ENCODE data around the gene TRIM29. TPM values are rescaled to one million over a fixed set of nuclear protein-coding genes. Genes with fewer than 3 reads are reported as not detected.

Gene TRIM29
- total RNA-seq, 2 experiments from 2014 or later, result not detected

DNA sequence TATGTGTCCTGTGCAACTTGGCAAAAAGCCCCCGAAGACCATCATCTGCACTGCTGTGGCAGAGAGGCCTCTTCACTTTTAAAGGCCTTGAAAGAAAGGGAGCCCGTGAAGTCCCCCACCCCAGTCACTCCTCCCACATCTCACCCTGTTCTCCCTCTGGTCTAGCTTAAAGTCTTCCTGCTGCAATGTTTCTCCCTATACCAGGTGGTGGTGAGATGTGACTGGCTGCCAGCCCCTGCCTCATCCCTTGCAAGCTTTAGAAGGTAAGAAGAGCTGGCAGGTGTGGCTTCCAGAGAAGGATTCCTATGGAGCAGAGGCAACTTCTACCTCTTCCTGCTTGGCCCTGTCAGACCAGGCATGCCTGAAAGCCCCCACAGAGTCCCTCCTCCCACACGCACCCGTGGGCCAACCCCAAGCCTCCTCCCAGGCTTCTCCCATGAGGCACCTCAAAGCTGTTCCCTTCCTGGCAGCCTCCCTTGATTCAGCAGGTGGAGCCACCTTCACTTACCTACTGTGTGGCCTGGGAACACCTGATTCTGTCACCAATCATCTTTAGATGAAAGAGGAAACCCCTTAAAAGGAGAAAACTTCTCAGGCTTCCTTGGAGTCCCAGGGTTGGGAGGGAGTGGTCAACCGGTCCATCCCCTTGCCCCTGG, 4.0 kb upstream of the TRIM29 start:
- Histone ChIP-seq H3K27ac (ENCODE audit: low read depth in 1 of 2, low read length in 2 of 2) (no peak overlapping the region), H3K9me3 (ENCODE audit: control insufficient read depth in 1 of 2, insufficient read depth in 1 of 2, low read length in 2 of 2) (no peaks in the 10 kb centered on the region), H3K27me3 (ENCODE audit: control insufficient read depth in 1 of 2, insufficient read depth in 2 of 2, low read length in 2 of 2) (peaks cover 9 to 16% of the 10 kb centered on the region in 2 experiments), H3K36me3 (ENCODE audit: insufficient read depth, low read length) (no peaks in the 10 kb centered on the region), H3K4me3 (ENCODE audit: low read length) (no peak overlapping the region), H3K4me1 (ENCODE audit: insufficient read depth, low read length) (no peaks in the 10 kb centered on the region)
- intact Hi-C loops (cut with DNase I, micrococcal nuclease), result no loop called here
- ATAC-seq (ENCODE audit: poor library complexity) (no peak), DNase-seq (peak in 1 of 14 experiments; percentile 2)
- TF ChIP-seq, protein P1, sequence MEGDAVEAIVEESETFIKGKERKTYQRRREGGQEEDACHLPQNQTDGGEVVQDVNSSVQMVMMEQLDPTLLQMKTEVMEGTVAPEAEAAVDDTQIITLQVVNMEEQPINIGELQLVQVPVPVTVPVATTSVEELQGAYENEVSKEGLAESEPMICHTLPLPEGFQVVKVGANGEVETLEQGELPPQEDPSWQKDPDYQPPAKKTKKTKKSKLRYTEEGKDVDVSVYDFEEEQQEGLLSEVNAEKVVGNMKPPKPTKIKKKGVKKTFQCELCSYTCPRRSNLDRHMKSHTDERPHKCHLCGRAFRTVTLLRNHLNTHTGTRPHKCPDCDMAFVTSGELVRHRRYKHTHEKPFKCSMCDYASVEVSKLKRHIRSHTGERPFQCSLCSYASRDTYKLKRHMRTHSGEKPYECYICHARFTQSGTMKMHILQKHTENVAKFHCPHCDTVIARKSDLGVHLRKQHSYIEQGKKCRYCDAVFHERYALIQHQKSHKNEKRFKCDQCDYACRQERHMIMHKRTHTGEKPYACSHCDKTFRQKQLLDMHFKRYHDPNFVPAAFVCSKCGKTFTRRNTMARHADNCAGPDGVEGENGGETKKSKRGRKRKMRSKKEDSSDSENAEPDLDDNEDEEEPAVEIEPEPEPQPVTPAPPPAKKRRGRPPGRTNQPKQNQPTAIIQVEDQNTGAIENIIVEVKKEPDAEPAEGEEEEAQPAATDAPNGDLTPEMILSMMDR (IDR thresholded peaks at IDR 0.05), result no peak
- ChIA-PET CTCF (no interaction called here), POLR2A (no interaction called here)
- Mint-ChIP-seq H3K4me1 (ENCODE audit: low read depth) (no peaks in the 10 kb centered on the region), H3K27ac (no peak overlapping the region), H3K36me3 (ENCODE audit: low read depth) (no peaks in the 10 kb centered on the region), H3K9me3 (no peaks in the 10 kb centered on the region), H3K4me3 (no peak overlapping the region), H3K27me3 (peaks cover 37% of the 10 kb centered on the region)

DNA sequence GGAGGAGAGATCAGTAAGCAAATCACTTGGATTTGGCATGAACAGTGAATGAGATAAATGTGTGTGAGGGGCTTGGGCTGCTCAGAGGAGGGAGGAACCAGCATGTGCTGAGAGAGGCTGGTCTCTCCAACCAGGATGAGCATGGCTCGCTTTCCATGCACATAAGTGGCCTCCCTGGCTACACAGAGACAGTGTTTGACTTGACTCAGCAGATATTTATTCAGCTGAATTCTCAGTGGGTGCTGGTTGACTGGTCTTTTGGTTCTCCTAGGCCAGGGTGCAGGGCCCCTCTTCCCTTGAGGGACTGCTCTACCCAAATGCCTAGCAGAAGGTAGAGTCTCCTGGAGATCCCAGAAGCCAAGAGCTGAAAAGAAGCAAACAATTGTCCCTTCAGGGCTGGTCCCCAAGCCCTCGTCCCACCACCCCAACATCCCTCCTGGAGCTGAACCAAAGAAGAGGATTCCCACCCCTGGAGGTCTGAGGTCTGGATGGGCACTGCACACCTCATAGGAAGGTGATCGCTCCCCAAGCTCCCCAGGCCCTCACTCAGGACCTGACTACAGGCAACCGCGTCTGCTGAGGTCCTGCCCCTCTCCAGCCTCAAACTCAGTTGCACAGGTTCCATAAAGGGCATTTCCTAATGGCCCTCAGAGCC, 3.3 kb upstream of the TRIM29 start:
- no peaks in the 10 kb centered on the region for H3K9me3 ChIP-seq (ENCODE audit: control insufficient read depth in 1 of 2, insufficient read depth in 1 of 2, low read length in 2 of 2)
- Mint-ChIP-seq H3K27me3 (peaks cover 33% of the 10 kb centered on the region), H3K4me1 (ENCODE audit: low read depth) (no peaks in the 10 kb centered on the region), H3K4me3 (no peak overlapping the region), H3K27ac (no peak overlapping the region), H3K36me3 (ENCODE audit: low read depth) (no peaks in the 10 kb centered on the region), H3K9me3 (no peaks in the 10 kb centered on the region)
- no peaks in the 10 kb centered on the region for H3K4me1 ChIP-seq (ENCODE audit: insufficient read depth, low read length)
- TF ChIP-seq, protein P1 (IDR thresholded peaks at IDR 0.05), result no peak
- intact Hi-C loops (cut with DNase I, micrococcal nuclease), result no loop called here
- ChIA-PET POLR2A (no interaction called here), CTCF (no interaction called here)
- H3K27ac ChIP-seq (ENCODE audit: low read depth in 1 of 2, low read length in 2 of 2), result no peak overlapping the region
- no peaks in the 10 kb centered on the region for H3K36me3 ChIP-seq (ENCODE audit: insufficient read depth, low read length)
- DNase-seq (peak in 1 of 14 experiments; percentile 1), ATAC-seq (ENCODE audit: poor library complexity) (no peak)
- peaks cover 9 to 10% of the 10 kb centered on the region in 2 experiments for H3K27me3 ChIP-seq (ENCODE audit: control insufficient read depth in 1 of 2, insufficient read depth in 2 of 2, low read length in 2 of 2)
- H3K4me3 ChIP-seq (ENCODE audit: low read length), result no peak overlapping the region

DNA sequence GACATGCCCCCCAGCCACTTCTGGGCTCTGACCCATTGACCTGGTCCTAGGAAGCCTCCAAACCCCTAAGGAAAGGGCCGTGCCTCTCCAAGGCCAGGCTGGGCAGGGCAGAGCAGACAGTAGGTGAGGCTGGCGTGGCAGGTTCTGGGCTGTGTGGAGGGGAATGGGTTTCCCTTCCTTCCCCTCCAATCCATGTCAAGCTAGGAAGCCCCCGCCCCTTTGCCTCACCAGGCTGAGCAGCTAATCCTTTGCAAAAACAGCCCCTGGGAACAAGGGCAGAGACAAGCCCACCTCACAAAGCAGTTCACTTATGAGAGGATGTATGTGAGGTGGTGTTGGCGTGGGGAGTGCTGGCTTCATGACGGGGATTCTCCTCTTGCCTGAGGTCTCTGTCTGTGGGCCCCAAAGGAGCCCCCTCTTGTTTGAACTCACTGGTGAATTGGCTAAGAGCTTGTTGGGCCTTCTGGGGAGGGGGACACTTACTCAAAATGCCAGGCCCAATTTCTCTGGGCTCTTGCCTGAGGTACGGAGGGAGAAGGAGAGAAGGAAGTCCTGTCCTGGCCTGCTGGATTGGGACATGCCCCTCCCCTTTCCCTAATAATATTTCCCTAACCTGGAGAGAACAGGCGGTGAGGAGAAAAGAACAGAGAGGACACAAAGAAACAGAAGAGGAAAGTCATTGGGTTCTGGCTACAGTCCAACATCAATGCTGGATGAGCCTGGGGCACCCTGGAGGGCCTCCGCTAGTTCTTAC, 1.6 kb upstream of the TRIM29 start:
- Histone ChIP-seq H3K9me3 (ENCODE audit: control insufficient read depth in 1 of 2, insufficient read depth in 1 of 2, low read length in 2 of 2) (no peaks in the 10 kb centered on the region), H3K4me3 (ENCODE audit: low read length) (no peak overlapping the region), H3K27ac (ENCODE audit: low read depth in 1 of 2, low read length in 2 of 2) (no peak overlapping the region), H3K36me3 (ENCODE audit: insufficient read depth, low read length) (no peaks in the 10 kb centered on the region), H3K27me3 (ENCODE audit: control insufficient read depth in 1 of 2, insufficient read depth in 2 of 2, low read length in 2 of 2) (peaks cover 0 to 5% of the 10 kb centered on the region in 2 experiments), H3K4me1 (ENCODE audit: insufficient read depth, low read length) (no peaks in the 10 kb centered on the region)
- intact Hi-C loops (cut with DNase I, micrococcal nuclease), result no loop called here
- Mint-ChIP-seq H3K4me3 (no peak overlapping the region), H3K27ac (no peak overlapping the region), H3K36me3 (ENCODE audit: low read depth) (no peaks in the 10 kb centered on the region), H3K4me1 (ENCODE audit: low read depth) (no peaks in the 10 kb centered on the region), H3K9me3 (no peaks in the 10 kb centered on the region), H3K27me3 (peaks cover 19% of the 10 kb centered on the region)
- ChIA-PET POLR2A (no interaction called here), CTCF (no interaction called here)
- peak in 1 of 14 experiments; percentile 1 for DNase-seq
- TF ChIP-seq, protein P1 (IDR thresholded peaks at IDR 0.05), result no peak
- ATAC-seq (ENCODE audit: poor library complexity), result no peak

Data from CD4-positive, alpha-beta T cell (primary cell).